ENCODE results near the gene ARHGAP15.

The ARHGAP15 gene

DNA sequence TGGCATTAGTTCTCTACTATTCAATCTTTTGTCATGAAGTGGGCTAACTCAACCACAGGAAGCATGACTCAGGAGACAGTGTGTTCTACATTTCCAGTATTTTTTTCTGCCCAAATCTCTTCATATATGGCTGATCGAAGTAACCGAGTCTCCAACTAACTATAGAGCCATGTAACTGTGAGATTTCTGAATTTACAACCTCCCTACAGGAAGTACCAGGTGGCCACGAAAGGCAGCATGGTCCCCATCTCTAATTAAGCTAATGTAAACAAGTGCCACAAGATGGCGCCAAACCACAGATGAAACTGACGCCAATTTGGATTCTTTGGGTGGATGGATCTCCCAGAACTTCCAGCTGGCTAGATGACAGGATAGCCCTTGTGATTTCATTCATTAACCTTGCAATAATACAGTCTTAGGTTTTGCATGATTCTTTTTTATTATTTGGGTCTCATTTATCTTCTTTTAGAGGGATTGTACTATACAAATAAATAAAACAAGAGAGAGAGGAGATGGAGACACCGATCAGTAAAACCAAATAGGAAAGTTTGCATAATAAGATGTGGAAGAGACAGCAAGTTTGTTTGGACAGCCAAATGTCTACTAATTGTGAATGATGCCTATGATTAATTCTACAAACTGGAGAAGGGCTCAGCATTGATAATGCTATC lies 18.3 kb upstream of the ARHGAP15 start:
- H3K4me3 ChIP-seq (ENCODE audit: low read length) = peak overlapping the region; percentile 13; the same call in 1 of the 2 replicates
- H3K4me1 ChIP-seq (ENCODE audit: control insufficient read depth, low read length) = peaks cover 9% of the 10 kb centered on the region
- H3F3A ChIP-seq (ENCODE audit: control insufficient read depth, insufficient read depth) = no peaks in the 10 kb centered on the region
- H3K79me2 ChIP-seq (ENCODE audit: control insufficient read depth, low read length) = no peaks in the 10 kb centered on the region
- H4K20me1 ChIP-seq (ENCODE audit: control insufficient read depth, insufficient read depth, low read depth, low read length) = no peaks in the 10 kb centered on the region
- no peaks in the 10 kb centered on the region for H3K27me3 ChIP-seq (ENCODE audit: control insufficient read depth, low read length)
- no peaks in the 10 kb centered on the region for H3K9me2 ChIP-seq (replicated peaks; ENCODE audit: control insufficient read depth, low read length)
- H3K27ac ChIP-seq (ENCODE audit: low read depth, low read length) = no peak overlapping the region
- H3K36me3 ChIP-seq (ENCODE audit: control insufficient read depth, low read length) = no peaks in the 10 kb centered on the region
- H3K4me2 ChIP-seq (ENCODE audit: low read length) = peak overlapping the region; percentile 43
- no peaks in the 10 kb centered on the region for H3K9me3 ChIP-seq (ENCODE audit: control insufficient read depth, insufficient read depth, low read length)
- TF ChIP-seq CTCF (IDR thresholded peaks at IDR 0.05; ENCODE audit: low read depth, low read length, poor library complexity, severe bottlenecking) (peak; percentile 91), EZH2phosphoT487 (IDR thresholded peaks at IDR 0.05; ENCODE audit: borderline replicate concordance, low read length) (no peak)

GRCh38 chr2:143117225-143117624 lies 12.0 kb upstream of the ARHGAP15 start:
- H3F3A ChIP-seq (ENCODE audit: control insufficient read depth, insufficient read depth) = no peaks in the 10 kb centered on the region
- no peaks in the 10 kb centered on the region for H3K79me2 ChIP-seq (ENCODE audit: control insufficient read depth, low read length)
- H3K4me2 ChIP-seq (ENCODE audit: low read length) = no peak overlapping the region
- no peaks in the 10 kb centered on the region for H3K9me2 ChIP-seq (replicated peaks; ENCODE audit: control insufficient read depth, low read length)
- no peak overlapping the region for H3K4me3 ChIP-seq (ENCODE audit: low read length)
- no peaks in the 10 kb centered on the region for H3K36me3 ChIP-seq (ENCODE audit: control insufficient read depth, low read length)
- H4K20me1 ChIP-seq (ENCODE audit: control insufficient read depth, insufficient read depth, low read depth, low read length) = no peaks in the 10 kb centered on the region
- TF ChIP-seq EZH2phosphoT487 (IDR thresholded peaks at IDR 0.05; ENCODE audit: borderline replicate concordance, low read length) = no peak
- TF ChIP-seq CTCF (IDR thresholded peaks at IDR 0.05; ENCODE audit: low read depth, low read length, poor library complexity, severe bottlenecking) = no peak
- no peaks in the 10 kb centered on the region for H3K9me3 ChIP-seq (ENCODE audit: control insufficient read depth, insufficient read depth, low read length)
- H3K27me3 ChIP-seq (ENCODE audit: control insufficient read depth, low read length) = no peaks in the 10 kb centered on the region
- no peak overlapping the region for H3K27ac ChIP-seq (ENCODE audit: low read depth, low read length)
- H3K4me1 ChIP-seq (ENCODE audit: control insufficient read depth, low read length) = peaks cover 18% of the 10 kb centered on the region

DNA sequence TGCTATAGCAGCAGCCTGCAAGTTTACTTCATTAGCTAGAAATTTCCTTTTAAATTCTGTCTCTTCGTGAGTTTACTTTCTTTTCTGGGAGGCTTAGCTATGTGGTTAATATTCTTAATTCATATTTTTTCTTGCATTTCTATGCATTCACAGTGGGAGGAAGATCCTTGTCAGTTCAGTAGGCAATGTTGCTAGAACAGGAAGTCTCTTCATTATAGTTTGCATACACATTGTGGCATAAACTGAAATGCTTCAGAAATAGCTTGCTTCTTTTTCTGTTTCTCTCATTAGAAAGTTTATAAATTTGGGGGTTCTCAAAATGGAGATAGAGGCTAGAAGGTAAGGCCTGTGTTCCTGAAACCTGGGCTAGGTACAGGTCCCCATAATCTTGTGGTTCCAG lies 8.1 kb upstream of the ARHGAP15 start:
- H4K20me1 ChIP-seq (ENCODE audit: control insufficient read depth, insufficient read depth, low read depth, low read length) = no peaks in the 10 kb centered on the region
- no peaks in the 10 kb centered on the region for H3K79me2 ChIP-seq (ENCODE audit: control insufficient read depth, low read length)
- peaks cover 18% of the 10 kb centered on the region for H3K4me1 ChIP-seq (ENCODE audit: control insufficient read depth, low read length)
- H3K36me3 ChIP-seq (ENCODE audit: control insufficient read depth, low read length) = no peaks in the 10 kb centered on the region
- no peaks in the 10 kb centered on the region for H3K27me3 ChIP-seq (ENCODE audit: control insufficient read depth, low read length)
- no peaks in the 10 kb centered on the region for H3K9me2 ChIP-seq (replicated peaks; ENCODE audit: control insufficient read depth, low read length)
- peak overlapping the region; percentile 37 for H3K27ac ChIP-seq (ENCODE audit: low read depth, low read length)
- no peaks in the 10 kb centered on the region for H3K9me3 ChIP-seq (ENCODE audit: control insufficient read depth, insufficient read depth, low read length)
- H3K4me2 ChIP-seq (ENCODE audit: low read length) = peak overlapping the region; percentile 65
- no peak for TF ChIP-seq CTCF (IDR thresholded peaks at IDR 0.05; ENCODE audit: low read depth, low read length, poor library complexity, severe bottlenecking)
- no peak for TF ChIP-seq EZH2phosphoT487 (IDR thresholded peaks at IDR 0.05; ENCODE audit: borderline replicate concordance, low read length)
- H3F3A ChIP-seq (ENCODE audit: control insufficient read depth, insufficient read depth) = no peaks in the 10 kb centered on the region
- peak overlapping the region; percentile 45 for H3K4me3 ChIP-seq (ENCODE audit: low read length)
